Measurements from ENCODE around the gene GNG7.

GNG7 gene

GRCh38 chr19:2659856-2660432 lies 42.5 kb downstream of the GNG7 start:
- TF ChIP-seq TCF4 (CRISPR knock-in tag; IDR thresholded peaks at IDR 0.05; ENCODE audit: borderline replicate concordance) (no peak), CSRNP3 (CRISPR knock-in tag; IDR thresholded peaks at IDR 0.05) (no peak), PATZ1 (CRISPR knock-in tag; IDR thresholded peaks at IDR 0.05; ENCODE audit: borderline replicate concordance) (no peak), ISL1 (CRISPR knock-in tag; IDR thresholded peaks at IDR 0.05) (no peak), RARB (CRISPR knock-in tag; IDR thresholded peaks at IDR 0.05) (no peak), ARNTL (CRISPR knock-in tag; IDR thresholded peaks at IDR 0.05; ENCODE audit: borderline replicate concordance, low read depth) (no peak), ZC3H10 (CRISPR knock-in tag; IDR thresholded peaks at IDR 0.05) (no peak), GLIS3 (CRISPR knock-in tag; IDR thresholded peaks at IDR 0.05) (no peak), SNAI2 (CRISPR knock-in tag; IDR thresholded peaks at IDR 0.05) (no peak), ZFP3 (CRISPR knock-in tag; IDR thresholded peaks at IDR 0.05) (no peak), OSR1 (CRISPR knock-in tag; IDR thresholded peaks at IDR 0.05) (no peak), ZNF565 (CRISPR knock-in tag; conservative IDR thresholded peaks at IDR 0.05; ENCODE audit: low read depth) (no peak)
- no peak for ATAC-seq

GRCh38 chr19:2656533-2656932 lies 46.0 kb downstream of the GNG7 start:
- ATAC-seq = no peak
- TF ChIP-seq POU6F1 (CRISPR knock-in tag; IDR thresholded peaks at IDR 0.05; ENCODE audit: borderline replicate concordance, low read depth) (no peak), ISL1 (CRISPR knock-in tag; IDR thresholded peaks at IDR 0.05) (no peak), CSRNP3 (CRISPR knock-in tag; IDR thresholded peaks at IDR 0.05) (no peak), ARNTL (CRISPR knock-in tag; IDR thresholded peaks at IDR 0.05; ENCODE audit: borderline replicate concordance, low read depth) (no peak), SNAI2 (CRISPR knock-in tag; IDR thresholded peaks at IDR 0.05) (no peak), RARB (CRISPR knock-in tag; IDR thresholded peaks at IDR 0.05) (no peak), ZC3H10 (CRISPR knock-in tag; IDR thresholded peaks at IDR 0.05) (no peak), CREB5 (CRISPR knock-in tag; IDR thresholded peaks at IDR 0.05; ENCODE audit: low read depth) (no peak), TSHZ2 (CRISPR knock-in tag; IDR thresholded peaks at IDR 0.05) (no peak), ESRRG (CRISPR knock-in tag; IDR thresholded peaks at IDR 0.05) (no peak), ZFP3 (CRISPR knock-in tag; IDR thresholded peaks at IDR 0.05) (no peak), PATZ1 (CRISPR knock-in tag; IDR thresholded peaks at IDR 0.05; ENCODE audit: borderline replicate concordance) (no peak), BACH2 (CRISPR knock-in tag; IDR thresholded peaks at IDR 0.05; ENCODE audit: borderline replicate concordance) (no peak), ZNF565 (CRISPR knock-in tag; conservative IDR thresholded peaks at IDR 0.05; ENCODE audit: low read depth) (no peak)
